Fibroblast of lung (primary cell): Measurements from ENCODE around the gene APRT. TPM values are rescaled to one million over a fixed set of nuclear protein-coding genes. Genes with fewer than 3 reads are reported as not detected.

ENCODE experiments used
- DNase-seq, 2 donors: peaks; one replicate each; pipeline versions ENCODE4 v3.0.0 to v3.0.0-alpha.2; 2010; ENCODE audit warnings: low read depth in 2 of 2
- H2AFZ ChIP-seq: 2 replicates; pipeline ENCODE4 v1.5.1; 2012; ENCODE audit warnings: low read length, control low read depth, inconsistent platforms
- H3K27ac ChIP-seq: 2 replicates; pipeline ENCODE4 v1.5.1; 2011; ENCODE audit warnings: low read length, control low read depth; ENCODE audit not compliant: insufficient read depth
- H3K27me3 ChIP-seq: 2 replicates; pipeline ENCODE4 v1.5.1; 2011; ENCODE audit warnings: mild to moderate bottlenecking, low read length; ENCODE audit not compliant: control insufficient read depth, insufficient read depth
- H3K36me3 ChIP-seq: 2 replicates; pipeline ENCODE4 v1.5.1; 2011; ENCODE audit warnings: low read length; ENCODE audit not compliant: control insufficient read depth, insufficient read depth
- H3K4me1 ChIP-seq: 2 replicates; pipeline ENCODE4 v1.5.1; 2011; ENCODE audit warnings: low read length; ENCODE audit not compliant: control insufficient read depth, insufficient read depth; ENCODE audit errors: extremely low read depth
- H3K4me2 ChIP-seq: 2 replicates; pipeline ENCODE4 v1.5.1; 2011; ENCODE audit warnings: low read length, control low read depth; ENCODE audit not compliant: insufficient read depth; ENCODE audit errors: extremely low read depth
- H3K4me3 ChIP-seq, 4 experiments: fragments of 200-600 bp in 1 of 4; sonication (generic) in 1 of 4; replicated peaks in 1 of 4; 2 replicates each; pipeline ENCODE4 v1.5.1; 2011 to 2016; ENCODE audit warnings: low read length in 4 of 4, low read depth in 3 of 4, mild to moderate bottlenecking in 3 of 4, control low read depth in 2 of 4, inconsistent platforms in 1 of 4, mixed read lengths in 1 of 4; ENCODE audit not compliant: insufficient read depth in 1 of 4; ENCODE audit errors: control extremely low read depth in 1 of 4
- H3K79me2 ChIP-seq: 2 replicates; pipeline ENCODE4 v1.5.1; 2012; ENCODE audit warnings: mild to moderate bottlenecking, low read length, inconsistent platforms; ENCODE audit not compliant: control insufficient read depth, insufficient read depth
- H3K9ac ChIP-seq: 2 replicates; pipeline ENCODE4 v1.5.1; 2011; ENCODE audit warnings: mild to moderate bottlenecking, low read length, control low read depth; ENCODE audit not compliant: insufficient read depth
- H3K9me3 ChIP-seq: 2 replicates; pipeline ENCODE4 v1.5.1; 2012; ENCODE audit warnings: low read depth, low read length; ENCODE audit not compliant: control insufficient read depth, insufficient read depth
- H4K20me1 ChIP-seq: 2 replicates; pipeline ENCODE4 v1.5.1; 2011; ENCODE audit warnings: low read length; ENCODE audit not compliant: control insufficient read depth, insufficient read depth; ENCODE audit errors: extremely low read depth
- CTCF ChIP-seq, 2 donors: IDR thresholded peaks in 1 of 2; conservative IDR thresholded peaks in 1 of 2; 1 replicate in 1 of 2; 2 replicates in 1 of 2; pipeline ENCODE4 v1.5.1; 2011 to 2012; ENCODE audit warnings: low read length in 2 of 2, control low read depth in 1 of 2, inconsistent platforms in 1 of 2, low read depth in 1 of 2, mild to moderate bottlenecking in 1 of 2
- EZH2 ChIP-seq: IDR thresholded peaks from 2 replicates; pipeline ENCODE4 v1.5.1; 2012; ENCODE audit warnings: low read length, control low read depth, mild to moderate bottlenecking; ENCODE audit errors: missing control alignments
- polyA plus RNA-seq, 2 donors: library from polyadenylated mRNA; depleted of rRNA in 1 of 2; stranded (reverse) in 1 of 2; unstranded in 1 of 2; fragments of >200 nt; gene quantifications; 2 replicates each; pipeline ENCODE4 v1.2.1, GENCODE V29; 2011 to 2012; ENCODE audit warnings: missing spikeins in 1 of 2
- total RNA-seq: library from RNA; depleted of rRNA; stranded (reverse); fragments of >200 nt; gene quantifications from 2 replicates; pipeline ENCODE4 v1.2.1, GENCODE V29; 2014

APRT gene
- total and polyA plus RNA-seq, 2 donors (not counting 1 experiment from before 2014, with no cell fraction given) = 39.2 to 95.6 TPM

DNA sequence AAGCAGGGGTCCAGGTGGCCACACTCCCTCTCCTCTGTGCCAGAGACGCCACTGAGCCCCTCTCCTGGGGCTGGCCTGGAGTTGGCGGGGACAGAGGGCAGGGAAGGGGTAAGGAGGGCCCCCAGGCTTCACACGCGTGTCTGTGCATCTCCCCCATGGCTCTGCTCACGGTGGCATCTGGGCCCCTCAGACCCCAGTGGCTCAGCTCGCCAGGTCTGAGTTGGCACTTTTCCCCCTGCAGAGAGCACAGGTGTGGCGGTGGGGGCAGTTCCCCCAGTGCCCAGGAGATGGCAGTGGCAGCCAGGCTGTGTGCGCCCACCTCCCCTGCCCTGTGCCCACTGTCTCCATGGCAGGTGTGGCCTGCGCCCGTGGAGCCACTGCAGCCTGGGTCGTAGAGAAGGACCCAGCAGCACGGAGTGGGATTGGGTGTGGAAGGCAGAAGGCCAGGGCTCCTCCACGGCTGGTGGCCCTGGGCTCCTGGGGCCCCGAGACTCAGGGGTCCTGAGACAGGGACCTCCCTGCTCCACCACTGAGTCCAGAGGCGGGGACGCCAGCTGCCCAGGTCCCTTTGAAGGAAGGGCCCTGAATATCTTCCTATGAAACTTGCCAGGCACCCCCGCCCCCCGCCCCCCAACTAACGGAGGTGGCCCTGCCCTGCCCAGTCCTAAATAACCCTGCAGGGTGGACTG lies 4.3 kb upstream of the APRT start:
- H4K20me1 ChIP-seq = no peaks in the 10 kb centered on the region
- TF ChIP-seq EZH2 (no peak), CTCF (conservative IDR thresholded peaks at IDR 0.05 in 1 of 2, IDR thresholded peaks at IDR 0.05 in 1 of 2; ENCODE audit: low read depth in 1 of 2, low read length in 2 of 2) (peak; percentile 35 to 57)
- DNase-seq = no peak
- H3K4me2 ChIP-seq = no peak overlapping the region
- H3K79me2 ChIP-seq = no peaks in the 10 kb centered on the region
- H3K9ac ChIP-seq = no peak overlapping the region
- H3K9me3 ChIP-seq = no peaks in the 10 kb centered on the region
- H3K27me3 ChIP-seq = no peaks in the 10 kb centered on the region
- H3K27ac ChIP-seq = no peak overlapping the region
- H3K4me3 ChIP-seq = no peak overlapping the region
- peaks cover 9% of the 10 kb centered on the region for H3K4me1 ChIP-seq
- H3K36me3 ChIP-seq = peaks cover 3% of the 10 kb centered on the region
- H2AFZ ChIP-seq = no peak overlapping the region

DNA sequence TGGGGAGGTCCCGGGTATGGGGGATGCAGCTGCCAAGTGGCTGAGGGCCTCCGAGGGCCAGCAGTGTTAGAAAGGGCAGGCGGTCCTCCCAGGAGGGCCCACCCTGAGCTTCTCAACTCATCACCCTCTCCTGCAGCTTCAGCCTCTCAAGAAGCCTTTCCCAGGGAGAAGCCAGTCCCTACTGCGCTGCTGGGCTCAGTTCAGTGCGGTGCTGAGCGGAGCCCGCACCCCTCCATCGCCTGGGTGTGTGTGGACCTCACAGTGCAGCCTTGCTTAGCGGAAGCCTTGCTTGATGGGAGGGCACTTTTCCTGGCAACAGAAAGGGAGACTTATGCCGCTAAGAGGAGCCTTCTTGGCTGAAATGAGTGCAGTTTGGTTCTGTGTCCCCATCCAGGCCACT lies 3.5 kb upstream of the APRT start:
- Histone ChIP-seq H3K9me3 (no peaks in the 10 kb centered on the region), H3K79me2 (peaks cover 5% of the 10 kb centered on the region), H2AFZ (no peak overlapping the region), H4K20me1 (no peaks in the 10 kb centered on the region), H3K4me3 (no peak overlapping the region), H3K27ac (no peak overlapping the region), H3K4me2 (no peak overlapping the region), H3K36me3 (no peaks in the 10 kb centered on the region), H3K9ac (no peak overlapping the region), H3K27me3 (no peaks in the 10 kb centered on the region), H3K4me1 (peaks cover 15% of the 10 kb centered on the region)
- TF ChIP-seq EZH2 (no peak), CTCF (conservative IDR thresholded peaks at IDR 0.05 in 1 of 2, IDR thresholded peaks at IDR 0.05 in 1 of 2; ENCODE audit: low read depth in 1 of 2, low read length in 2 of 2) (no peak)
- no peak for DNase-seq

- Histone ChIP-seq H3K4me1 (peaks cover 23% of the 10 kb centered on the region), H3K79me2 (peaks cover 16% of the 10 kb centered on the region), H2AFZ (no peak overlapping the region), H3K36me3 (peaks cover 9% of the 10 kb centered on the region), H3K9ac (no peak overlapping the region), H3K27me3 (no peaks in the 10 kb centered on the region), H3K27ac (no peak overlapping the region), H3K4me2 (no peak overlapping the region), H3K9me3 (no peaks in the 10 kb centered on the region), H3K4me3 (no peak overlapping the region), H4K20me1 (no peaks in the 10 kb centered on the region)
- no peak for DNase-seq
- TF ChIP-seq EZH2 = no peak
- no peak for TF ChIP-seq CTCF (conservative IDR thresholded peaks at IDR 0.05 in 1 of 2, IDR thresholded peaks at IDR 0.05 in 1 of 2; ENCODE audit: low read depth in 1 of 2, low read length in 2 of 2)
Observed at GRCh38 chr16:88814144-88814502, 2.4 kb upstream of the APRT start.
